T47D (cell line): Measurements from ENCODE around the gene TSHZ2.
"Not testable (repeated sequence)": the region's sequence is repeated elsewhere in the genome, so short reads cannot be mapped to it uniquely, and the experiment has no call there.

Experiments used
- DNase-seq, 2 experiments: peaks; one replicate each; pipeline versions ENCODE4 v3.0.0 to v3.0.0-alpha.2; 2011 to 2012; ENCODE audit warnings: low read depth in 1 of 2, low spot score in 1 of 2
- JUND ChIP-seq: IDR thresholded peaks from 2 replicates; pipeline ENCODE4 v1.6.1; 2012; ENCODE audit warnings: low read depth
- in situ Hi-C: cut with HindIII; loops from 2 replicates; pipeline ENCODE4 v1.10.0; 2016; ENCODE audit warnings: low sequenced_read_pairs, low pct_unique_long_range_greater_than_20kb

The TSHZ2 gene

DNA sequence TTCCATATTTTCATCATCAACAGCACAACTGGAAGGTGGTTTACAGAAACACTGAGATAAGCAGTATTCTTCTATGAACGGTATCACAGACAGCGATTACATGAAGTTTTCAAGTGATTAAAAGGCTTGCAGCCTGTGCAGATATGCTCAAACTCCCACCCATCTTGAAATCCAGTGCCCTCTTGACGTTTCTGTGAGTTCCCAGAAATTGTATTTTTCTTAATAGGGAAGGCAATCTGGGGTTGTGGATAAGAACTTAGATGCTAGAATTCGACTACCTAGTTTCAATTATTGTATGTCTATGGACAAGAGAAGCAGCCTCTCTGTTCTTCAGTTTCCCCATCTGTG, 331.2 kb downstream of the TSHZ2 start:
- DNase-seq: no peak
- TF ChIP-seq JUND: no peak
- in situ Hi-C loops: no loop called here

DNA sequence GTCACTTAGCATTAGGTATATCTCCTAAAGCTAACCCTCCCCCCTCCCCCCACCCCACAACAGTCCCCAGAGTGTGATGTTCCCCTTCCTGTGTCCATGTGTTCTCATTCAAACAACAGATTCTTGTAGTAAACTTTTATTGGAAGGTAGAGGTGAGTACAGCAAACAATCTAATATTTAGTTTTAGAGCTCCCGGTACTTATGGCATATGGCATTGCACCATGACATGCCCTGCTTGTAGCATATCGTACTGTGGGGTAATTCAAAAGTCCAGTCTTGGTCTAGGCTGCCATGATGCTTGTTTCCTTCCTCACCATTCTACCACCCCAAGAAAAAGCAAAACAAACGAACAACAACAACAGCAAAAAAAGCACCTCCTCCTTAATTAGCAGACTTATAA, 332.0 kb downstream of the TSHZ2 start:
- in situ Hi-C loops: no loop called here
- TF ChIP-seq JUND: no peak
- DNase-seq: no peak

DNA sequence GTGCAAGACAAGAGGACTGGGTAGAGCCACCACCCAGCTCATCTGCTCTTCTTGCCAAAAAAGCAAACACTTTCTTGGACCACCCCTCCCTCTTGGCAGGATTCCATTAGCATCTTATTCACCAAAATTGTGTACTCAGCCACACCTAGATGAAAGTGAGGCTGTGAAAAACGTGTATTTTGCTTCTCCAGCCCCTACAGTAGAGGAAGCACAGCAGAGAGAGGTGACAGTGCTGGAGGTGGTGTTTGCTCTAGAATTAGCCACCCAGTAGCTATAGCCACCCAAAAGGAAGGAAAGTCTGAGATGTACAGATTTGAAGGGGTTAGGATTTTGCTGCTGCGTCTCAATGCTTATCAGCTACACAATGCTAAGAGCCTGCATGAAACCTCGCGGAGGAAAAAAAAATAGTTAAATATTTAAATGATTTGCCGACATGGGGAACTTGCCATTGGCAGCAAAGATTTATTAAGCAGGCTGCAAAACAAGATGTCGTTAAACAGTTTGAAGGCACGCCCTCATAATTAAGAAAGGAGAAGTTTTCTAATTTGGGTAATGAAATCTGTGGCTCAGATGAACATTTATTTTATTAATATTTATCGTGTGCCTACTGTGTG, 334.1 kb downstream of the TSHZ2 start:
- in situ Hi-C loops: no loop called here
- TF ChIP-seq JUND: no peak
- no peak for DNase-seq

DNA sequence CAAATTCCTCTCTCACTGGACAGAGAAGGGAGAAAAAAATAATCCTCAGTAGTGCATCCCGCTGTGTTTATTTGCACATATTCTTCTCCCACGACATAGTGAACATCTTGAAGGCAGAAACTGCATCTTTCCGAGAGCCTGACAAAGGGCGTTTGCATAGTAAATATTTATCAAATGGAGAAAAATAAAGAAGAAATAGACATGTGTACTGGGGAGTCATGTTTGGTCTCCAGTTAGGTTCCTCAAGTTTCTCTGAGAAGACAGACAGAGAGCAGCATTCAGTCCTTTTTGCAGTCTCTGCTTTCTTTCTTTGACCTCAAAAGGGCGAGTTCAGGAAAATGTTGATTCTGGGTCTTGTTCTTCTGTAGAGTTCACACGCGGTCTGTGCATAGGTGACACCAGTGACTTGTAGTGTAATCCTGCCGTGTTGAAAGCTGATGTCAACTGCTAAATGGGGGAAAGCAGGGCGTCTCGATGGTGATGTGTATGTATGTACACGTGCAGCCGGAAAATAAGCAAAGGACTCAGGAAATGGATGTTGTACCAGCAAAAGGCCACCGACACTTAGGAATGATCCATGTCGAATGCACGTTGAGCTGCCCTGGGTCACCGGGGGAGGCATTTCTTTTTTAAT, 335.9 kb downstream of the TSHZ2 start:
- TF ChIP-seq JUND: no peak
- DNase-seq: no peak
- in situ Hi-C loops: no loop called here

DNA sequence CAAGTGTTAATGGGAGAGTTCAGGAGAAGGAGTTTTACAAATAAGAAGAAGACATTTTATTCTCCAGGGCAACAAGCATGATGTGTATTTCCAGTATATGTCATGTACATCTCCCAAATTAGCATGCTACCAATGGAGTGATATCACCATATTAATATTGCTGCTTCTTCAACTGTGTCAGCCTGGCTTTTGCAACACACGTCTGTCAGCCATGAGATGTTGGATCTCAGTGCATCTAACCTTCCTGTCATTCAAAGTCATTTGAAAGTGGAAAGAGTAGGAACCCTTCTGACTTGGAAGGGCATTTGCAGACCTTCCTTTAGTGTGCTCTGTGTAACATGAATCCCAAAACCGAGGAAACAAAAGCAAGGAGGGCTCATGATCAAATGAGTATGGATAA, 337.4 kb downstream of the TSHZ2 start:
- in situ Hi-C loops: no loop called here
- DNase-seq: no peak
- TF ChIP-seq JUND: no peak

DNA sequence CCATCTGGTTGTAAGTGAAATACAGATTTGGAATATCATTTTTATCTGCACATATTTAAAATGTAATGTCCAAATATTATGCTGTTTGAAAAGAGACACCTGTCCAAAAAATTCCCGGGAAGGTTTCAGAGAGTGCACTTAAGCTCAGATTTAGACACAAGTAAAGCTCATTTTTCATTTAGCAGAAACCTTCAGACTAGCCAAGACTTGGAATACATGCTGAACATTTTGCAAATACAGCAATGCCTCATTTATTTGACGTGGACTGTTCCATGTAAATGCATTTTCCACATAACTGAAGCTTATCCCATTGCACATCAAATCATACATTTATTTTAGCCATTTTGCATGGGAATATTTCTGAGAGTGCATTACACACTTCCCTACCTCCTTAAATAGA, 340.8 kb downstream of the TSHZ2 start:
- DNase-seq: no peak
- in situ Hi-C loops: no loop called here
- no peak for TF ChIP-seq JUND

DNA sequence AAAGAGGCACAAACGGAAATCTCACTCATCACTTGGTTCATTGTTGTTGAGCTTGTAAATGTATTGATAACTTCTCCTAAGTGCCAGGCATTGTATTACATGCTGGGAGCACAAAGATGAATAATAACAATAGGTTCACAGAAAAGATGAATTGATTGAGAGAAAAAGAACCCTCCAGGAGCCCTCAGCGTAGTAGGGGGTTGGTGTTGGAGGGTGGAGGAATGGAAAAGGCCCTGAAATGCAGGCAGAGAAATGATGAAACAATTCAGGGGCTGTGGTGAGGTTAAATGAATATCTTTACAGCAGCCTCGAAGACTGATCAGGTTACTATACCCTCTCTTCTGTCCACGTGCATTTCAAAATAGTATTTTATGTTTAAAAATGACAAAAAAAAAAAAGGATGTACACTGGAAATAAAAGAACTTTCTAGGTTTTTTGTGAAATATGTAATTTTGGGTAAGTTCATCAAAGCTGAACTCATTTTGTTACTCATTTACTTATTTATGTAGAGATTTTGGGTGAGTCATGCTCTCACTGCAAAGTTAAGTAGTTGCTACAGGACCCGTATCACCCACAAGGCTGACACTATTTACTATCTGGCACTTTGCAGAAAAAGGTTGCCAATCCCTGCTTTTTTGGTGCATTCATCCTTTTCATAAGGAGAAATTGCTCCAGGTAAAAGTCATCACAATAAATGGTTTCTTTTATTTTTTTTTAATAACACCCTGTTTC, 344.2 kb downstream of the TSHZ2 start:
- in situ Hi-C loops: no loop called here
- no peak for DNase-seq
- TF ChIP-seq JUND: no peak

DNA sequence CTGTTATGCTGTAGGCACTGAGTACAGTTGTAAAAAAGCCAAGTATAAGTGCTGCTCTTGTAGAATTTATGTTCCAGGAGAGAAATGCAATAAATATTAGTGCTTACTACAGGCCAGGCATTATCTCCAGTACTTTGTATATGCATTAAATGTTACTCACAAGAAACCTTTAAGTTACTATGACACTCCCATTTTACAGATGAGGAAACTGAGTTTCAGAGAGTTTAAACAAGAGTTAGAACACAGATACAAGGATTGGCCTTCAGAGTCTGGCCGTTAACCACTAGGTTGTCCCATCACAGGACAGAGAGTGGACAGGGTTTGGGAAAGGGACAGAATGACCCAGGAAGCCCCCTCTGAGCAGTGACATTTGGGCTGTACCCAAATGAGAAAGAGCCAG, 347.0 kb downstream of the TSHZ2 start:
- TF ChIP-seq JUND: no peak
- no peak for DNase-seq
- in situ Hi-C loops: no loop called here

DNA sequence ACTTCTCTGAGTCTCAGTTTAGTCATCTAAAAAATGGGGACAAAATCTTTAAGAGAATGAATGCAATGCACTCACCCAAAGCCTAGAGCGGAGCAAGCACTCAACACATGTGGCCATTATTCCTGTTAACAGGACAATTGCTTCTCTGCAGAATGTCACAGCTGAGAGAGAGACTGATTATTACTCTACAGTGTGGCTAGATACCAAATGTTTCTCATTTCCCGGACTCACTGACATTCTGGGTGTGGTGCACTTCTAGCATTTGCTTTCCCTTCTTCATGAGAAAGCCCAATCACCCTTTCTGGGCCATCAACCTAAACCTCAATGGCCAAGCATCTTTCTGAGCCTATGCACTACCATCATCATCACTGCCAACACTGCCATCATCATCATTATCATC, 347.6 kb downstream of the TSHZ2 start:
- DNase-seq: no peak
- TF ChIP-seq JUND: no peak
- in situ Hi-C loops: no loop called here

DNA sequence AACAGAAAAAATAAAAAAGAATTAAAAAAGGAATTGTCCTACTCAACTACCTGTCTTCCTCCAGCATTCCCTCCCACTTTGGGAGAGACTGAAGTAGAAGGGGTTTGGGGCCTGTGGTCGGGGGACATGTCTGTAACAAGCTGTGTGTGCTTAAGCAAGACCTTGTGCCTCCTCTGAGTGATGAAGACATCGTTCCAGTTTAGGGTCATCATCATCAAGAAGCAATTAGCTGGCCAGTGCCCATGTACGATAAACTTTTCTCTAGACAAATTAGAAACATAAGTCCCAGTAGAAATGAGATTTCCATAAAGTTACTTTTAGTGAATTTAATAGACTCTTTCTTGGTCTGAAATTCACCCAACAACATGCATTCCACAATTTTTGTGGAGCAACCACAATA, 348.5 kb downstream of the TSHZ2 start:
- no peak for TF ChIP-seq JUND
- DNase-seq: no peak
- in situ Hi-C loops: no loop called here

DNA sequence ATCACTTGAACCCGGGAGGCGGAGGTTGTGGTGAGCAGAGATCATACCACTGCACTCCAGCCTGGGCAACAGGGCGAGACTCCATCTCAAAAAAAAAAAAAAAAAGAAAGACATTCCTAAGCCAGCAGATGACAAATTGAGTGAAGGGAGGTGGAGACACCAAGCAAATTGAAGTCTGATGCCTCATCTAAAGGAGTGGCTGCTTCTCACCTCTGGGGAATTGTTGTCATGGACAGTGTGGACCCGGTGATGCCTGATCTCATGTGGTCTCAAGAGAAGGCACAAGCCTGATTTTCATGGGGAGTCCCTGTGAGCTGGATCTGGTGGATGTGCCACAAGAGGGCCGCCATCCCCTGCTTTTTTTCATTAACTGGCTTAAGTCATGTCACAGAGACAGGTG, 349.4 kb downstream of the TSHZ2 start:
- TF ChIP-seq JUND: no peak
- in situ Hi-C loops: no loop called here
- no peak for DNase-seq

DNA sequence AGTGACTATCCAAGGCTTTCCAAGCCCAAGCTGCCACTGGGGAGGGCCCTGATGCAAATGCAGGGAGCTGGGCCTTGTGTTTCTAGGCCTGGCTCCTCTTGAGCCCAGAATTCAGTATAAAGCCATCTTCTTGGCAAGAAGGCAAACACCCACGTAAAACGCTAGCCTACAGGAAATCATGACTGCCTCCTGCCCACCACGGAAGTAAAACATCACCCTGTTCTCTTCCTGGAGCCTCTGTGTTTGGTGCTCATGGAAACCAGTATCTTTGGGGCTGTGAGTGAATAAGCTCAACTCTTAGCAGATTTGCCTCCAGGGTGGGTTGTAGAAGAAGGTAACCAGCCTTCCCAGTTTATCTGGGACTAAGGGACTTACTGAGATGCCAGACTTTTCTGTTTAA, 350.5 kb downstream of the TSHZ2 start:
- TF ChIP-seq JUND: no peak
- in situ Hi-C loops: no loop called here

DNA sequence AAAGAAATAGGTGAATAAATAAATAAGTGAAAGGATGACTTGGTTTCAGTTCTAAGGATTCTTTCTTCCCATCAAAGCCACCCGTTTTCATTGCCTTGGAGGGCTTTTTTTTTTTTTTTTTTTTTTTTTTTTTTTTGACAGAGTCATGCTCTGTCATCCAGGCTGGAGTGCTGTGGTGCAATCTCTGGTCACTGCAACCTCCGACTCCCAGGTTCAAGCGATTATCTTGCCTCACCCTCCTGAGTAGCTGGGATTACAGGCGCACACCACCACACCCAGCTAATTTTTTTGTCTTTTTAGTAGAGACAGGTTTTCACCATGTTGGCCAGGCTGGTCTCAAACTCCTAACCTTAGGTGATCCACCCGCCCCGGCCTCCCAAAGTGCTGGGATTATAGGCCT, 351.3 kb downstream of the TSHZ2 start:
- in situ Hi-C loops, DNase-seq: not testable (repeated sequence)

More for the DNA sequence above, 350.5 kb downstream of the TSHZ2 start:
- DNase-seq: no peak

DNA sequence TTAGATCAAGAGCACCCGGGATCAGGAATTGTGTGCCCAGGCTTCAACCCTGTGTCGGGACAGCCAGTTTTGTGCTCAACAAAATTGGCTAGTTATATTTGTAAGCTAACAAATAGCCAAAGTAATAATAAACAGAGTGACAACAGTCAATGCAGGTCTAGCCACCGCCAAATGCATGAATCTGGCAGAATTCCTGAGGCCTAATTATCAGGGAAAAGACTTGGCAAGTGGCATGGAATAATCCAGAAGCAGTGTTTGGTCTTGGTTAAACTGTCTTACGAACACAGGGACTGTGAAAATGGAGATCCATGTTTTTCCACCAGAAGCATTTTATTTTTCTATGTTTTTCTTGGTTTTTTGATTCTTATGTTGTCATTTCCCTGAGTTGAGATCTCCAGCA, 352.7 kb downstream of the TSHZ2 start:
- TF ChIP-seq JUND: no peak
- in situ Hi-C loops: no loop called here
- DNase-seq: no peak
